Natural killer cell (primary cell): ENCODE data around the gene PLXNA2. TPM values are rescaled to one million over a fixed set of nuclear protein-coding genes. Genes with fewer than 3 reads are reported as not detected.

ENCODE experiments used
- ATAC-seq, 3 donors: fragments of 150-1000 bp in 2 of 3; fragments of 200-7000 bp in 1 of 3; cut with Tn5 transposase; 1 replicate in 1 of 3; 2 replicates in 2 of 3; pipeline ENCODE4 v1.10.0; 2021; ENCODE audit warnings: mild to moderate bottlenecking in 2 of 3, moderate library complexity in 2 of 3
- DNase-seq, 2 donors: peaks; one replicate each; pipeline versions ENCODE4 v3.0.0 to v3.0.0-alpha.2; 2013 to 2021; ENCODE audit warnings: mixed read lengths in 1 of 2
- H3K27ac ChIP-seq: one replicate; pipeline ENCODE4 v1.5.1; 2013; ENCODE audit warnings: mild to moderate bottlenecking, low read length
- H3K27me3 ChIP-seq: one replicate; pipeline ENCODE4 v1.6.1; 2013; ENCODE audit warnings: low read length; ENCODE audit not compliant: control insufficient read depth, insufficient read depth
- H3K36me3 ChIP-seq: one replicate; pipeline ENCODE4 v1.6.1; 2013; ENCODE audit warnings: low read length; ENCODE audit not compliant: control insufficient read depth, insufficient read depth
- H3K4me1 ChIP-seq: one replicate; pipeline ENCODE4 v1.6.1; 2013; ENCODE audit warnings: low read length; ENCODE audit not compliant: control insufficient read depth, insufficient read depth
- H3K4me3 ChIP-seq: one replicate; pipeline ENCODE4 v1.5.1; 2013; ENCODE audit warnings: low read length
- H3K9me3 ChIP-seq: one replicate; pipeline ENCODE4 v1.6.1; 2013; ENCODE audit warnings: low read length; ENCODE audit not compliant: control insufficient read depth, insufficient read depth
- H3K27ac Mint-ChIP-seq, 2 donors: one replicate each; pipeline ENCODE4 v1.8.0; 2022; ENCODE audit warnings: mild to moderate bottlenecking in 2 of 2, mixed read lengths in 2 of 2, moderate library complexity in 1 of 2
- H3K27me3 Mint-ChIP-seq, 2 donors: one replicate each; pipeline ENCODE4 v1.8.0; 2022; ENCODE audit warnings: low read depth in 2 of 2, mixed read lengths in 2 of 2
- H3K36me3 Mint-ChIP-seq: one replicate; pipeline ENCODE4 v1.8.0; 2022; ENCODE audit warnings: mixed read lengths
- H3K4me1 Mint-ChIP-seq, 2 donors: one replicate each; pipeline ENCODE4 v1.8.0; 2022; ENCODE audit warnings: mixed read lengths in 2 of 2
- H3K4me3 Mint-ChIP-seq: one replicate; pipeline ENCODE4 v1.8.0; 2022; ENCODE audit warnings: mild to moderate bottlenecking, moderate library complexity, mixed read lengths
- H3K9me3 Mint-ChIP-seq, 2 donors: one replicate each; pipeline ENCODE4 v1.8.0; 2022; ENCODE audit warnings: mixed read lengths in 2 of 2
- WGBS: methylation state at CpG from one replicate; pipeline ENCODE4 v1.1.7; 2013; ENCODE audit warnings: missing lambda C conversion rate; ENCODE audit not compliant: insufficient coverage; 5-methylcytosine and 5-hydroxymethylcytosine counted together
- intact Hi-C: fragments of 100-400 bp; cut with micrococcal nuclease; formaldehyde crosslinking; loops from one replicate; pipeline ENCODE4 v1.14.2; 2022
- total RNA-seq, 4 donors: library from RNA; stranded (reverse); fragments of 120-200 nt in 1 of 4; gene quantifications; one replicate each; pipeline versions ENCODE4 v1.2.3 to v1.2.4, GENCODE V29; 2013 to 2022
- TF ChIP-seq, protein P1 (sequence below): fragments of 200-600 bp; IDR thresholded peaks from one replicate; pipeline ENCODE4 v1.8.0; 2022; ENCODE audit warnings: antibody characterized with exemption

The PLXNA2 gene
- total RNA-seq, 3 donors from 2014 or later (not counting 1 experiment from before 2014, with no cell fraction given), result 2.8 to 8.4 (median 2.8) TPM

- TF ChIP-seq, protein P1, sequence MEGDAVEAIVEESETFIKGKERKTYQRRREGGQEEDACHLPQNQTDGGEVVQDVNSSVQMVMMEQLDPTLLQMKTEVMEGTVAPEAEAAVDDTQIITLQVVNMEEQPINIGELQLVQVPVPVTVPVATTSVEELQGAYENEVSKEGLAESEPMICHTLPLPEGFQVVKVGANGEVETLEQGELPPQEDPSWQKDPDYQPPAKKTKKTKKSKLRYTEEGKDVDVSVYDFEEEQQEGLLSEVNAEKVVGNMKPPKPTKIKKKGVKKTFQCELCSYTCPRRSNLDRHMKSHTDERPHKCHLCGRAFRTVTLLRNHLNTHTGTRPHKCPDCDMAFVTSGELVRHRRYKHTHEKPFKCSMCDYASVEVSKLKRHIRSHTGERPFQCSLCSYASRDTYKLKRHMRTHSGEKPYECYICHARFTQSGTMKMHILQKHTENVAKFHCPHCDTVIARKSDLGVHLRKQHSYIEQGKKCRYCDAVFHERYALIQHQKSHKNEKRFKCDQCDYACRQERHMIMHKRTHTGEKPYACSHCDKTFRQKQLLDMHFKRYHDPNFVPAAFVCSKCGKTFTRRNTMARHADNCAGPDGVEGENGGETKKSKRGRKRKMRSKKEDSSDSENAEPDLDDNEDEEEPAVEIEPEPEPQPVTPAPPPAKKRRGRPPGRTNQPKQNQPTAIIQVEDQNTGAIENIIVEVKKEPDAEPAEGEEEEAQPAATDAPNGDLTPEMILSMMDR, result no peak
- intact Hi-C loops, result no loop called here
- Histone ChIP-seq H3K4me3 (no peak overlapping the region), H3K36me3 (no peaks in the 10 kb centered on the region), H3K27me3 (no peaks in the 10 kb centered on the region), H3K4me1 (no peaks in the 10 kb centered on the region), H3K27ac (no peak overlapping the region), H3K9me3 (no peaks in the 10 kb centered on the region)
- Mint-ChIP-seq H3K4me1 (no peaks in the 10 kb centered on the region), H3K27me3 (peaks cover 20 to 47% of the 10 kb centered on the region in 2 donors), H3K4me3 (no peak overlapping the region), H3K36me3 (no peaks in the 10 kb centered on the region), H3K27ac (no peak overlapping the region), H3K9me3 (no peaks in the 10 kb centered on the region)
- ATAC-seq (no peak), DNase-seq (no peak)
- 84% methylated on average over 3 of the region's 3 CpGs for WGBS
Observed at GRCh38 chr1:208228026-208228425, 16.2 kb downstream of the PLXNA2 start.

DNA sequence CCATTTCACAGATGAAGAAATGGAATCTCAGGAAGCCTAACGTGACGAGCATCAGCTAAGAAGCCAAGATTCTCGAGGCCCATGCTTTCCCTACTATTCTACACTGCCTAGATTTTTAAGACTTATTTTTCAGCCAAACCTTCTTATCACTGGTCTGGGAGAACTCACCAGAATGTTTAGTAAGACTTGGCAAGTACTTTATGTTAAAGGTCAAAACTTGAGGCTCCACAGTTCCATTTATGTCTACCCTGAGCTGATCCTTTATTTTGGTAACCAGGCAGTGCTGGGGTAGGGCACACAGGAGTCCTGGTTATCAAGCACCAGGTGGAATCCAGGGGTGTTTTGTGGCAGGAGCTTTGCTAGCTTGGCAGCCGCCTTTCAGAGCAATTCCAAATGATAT lies 16.8 kb downstream of the PLXNA2 start:
- Mint-ChIP-seq H3K27ac (no peak overlapping the region), H3K36me3 (no peaks in the 10 kb centered on the region), H3K27me3 (peaks cover 22 to 53% of the 10 kb centered on the region in 2 donors), H3K4me1 (no peaks in the 10 kb centered on the region), H3K9me3 (no peaks in the 10 kb centered on the region), H3K4me3 (no peak overlapping the region)
- Histone ChIP-seq H3K9me3 (no peaks in the 10 kb centered on the region), H3K36me3 (no peaks in the 10 kb centered on the region), H3K27ac (no peak overlapping the region), H3K4me1 (no peaks in the 10 kb centered on the region), H3K4me3 (no peak overlapping the region), H3K27me3 (no peaks in the 10 kb centered on the region)
- TF ChIP-seq, protein P1, result no peak
- 84% methylated on average over 4 of the region's 4 CpGs for WGBS
- DNase-seq (no peak), ATAC-seq (no peak)
- intact Hi-C loops, result no loop called here

DNA sequence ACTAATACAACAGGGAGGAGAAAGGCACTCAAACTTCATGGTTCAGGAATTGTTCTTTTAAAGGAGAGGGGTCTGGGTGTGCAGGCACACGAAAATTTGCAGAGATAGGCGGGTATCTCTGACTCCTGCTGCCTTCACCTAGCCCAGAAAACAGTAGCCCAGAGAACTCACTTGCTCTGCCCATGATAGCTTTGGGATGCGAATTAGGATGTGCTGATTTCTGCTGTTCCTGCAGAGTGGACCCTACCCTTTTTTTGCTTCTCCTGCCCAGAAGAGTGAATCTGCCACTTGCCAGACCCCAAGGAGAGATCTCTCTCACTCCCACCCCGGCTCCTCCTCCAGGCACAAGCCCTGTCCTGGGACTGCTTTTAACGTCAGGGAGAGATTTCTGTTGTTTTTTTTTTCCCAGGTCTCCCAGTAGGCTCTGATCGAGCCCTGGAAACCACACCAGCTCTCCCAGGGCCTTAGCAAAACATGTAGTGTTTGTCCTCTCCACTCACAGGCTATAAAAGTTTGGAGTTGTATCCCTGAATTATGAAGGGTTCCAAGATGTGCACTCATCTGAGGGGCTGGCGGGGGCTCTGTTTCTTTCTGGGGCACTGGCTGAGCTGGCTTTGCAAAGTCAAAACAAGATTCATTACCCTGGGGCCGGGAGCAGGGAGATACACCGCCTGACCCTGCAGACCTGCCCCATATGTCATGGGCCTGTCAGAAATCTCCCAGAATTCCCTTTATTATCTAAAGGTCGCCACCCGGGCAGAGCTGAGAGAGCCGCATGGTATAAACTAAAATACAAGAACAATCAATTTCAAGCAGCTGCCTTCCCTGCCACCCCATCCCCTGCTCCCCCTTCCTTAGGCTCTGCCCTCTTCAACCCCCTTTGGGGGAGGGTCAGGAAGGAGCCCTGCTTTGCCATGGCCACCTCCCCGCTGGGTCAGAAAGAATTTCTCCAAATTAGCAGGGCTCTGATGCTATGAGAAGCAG lies 17.9 kb downstream of the PLXNA2 start:
- Histone ChIP-seq H3K4me3 (no peak overlapping the region), H3K4me1 (no peaks in the 10 kb centered on the region), H3K27me3 (no peaks in the 10 kb centered on the region), H3K27ac (no peak overlapping the region), H3K9me3 (no peaks in the 10 kb centered on the region), H3K36me3 (no peaks in the 10 kb centered on the region)
- H3K4me3 Mint-ChIP-seq, result no peak overlapping the region
- no peaks in the 10 kb centered on the region for H3K4me1 Mint-ChIP-seq
- H3K36me3 Mint-ChIP-seq, result no peaks in the 10 kb centered on the region
- TF ChIP-seq, protein P1, result no peak
- H3K27me3 Mint-ChIP-seq, result peaks cover 22 to 57% of the 10 kb centered on the region in 2 donors
- ATAC-seq, result no peak
- intact Hi-C loops, result no loop called here
- no peak for DNase-seq
- WGBS, result 90% methylated on average over 13 of the region's 13 CpGs
- no peak overlapping the region for H3K27ac Mint-ChIP-seq
- H3K9me3 Mint-ChIP-seq, result no peaks in the 10 kb centered on the region
